ENCODE measurements around the gene CLINT1. TPM values are rescaled to one million over a fixed set of nuclear protein-coding genes. Genes with fewer than 3 reads are reported as not detected.
A peak's percentile ranks its signal among the peaks of the same experiment; 100 is the strongest.

CLINT1 gene
- total and polyA plus RNA-seq, 2 of the 13 experiments (the other 11 are each of a cell fraction or from before 2014, with no cell fraction given), result 64.0 to 104 TPM

DNA sequence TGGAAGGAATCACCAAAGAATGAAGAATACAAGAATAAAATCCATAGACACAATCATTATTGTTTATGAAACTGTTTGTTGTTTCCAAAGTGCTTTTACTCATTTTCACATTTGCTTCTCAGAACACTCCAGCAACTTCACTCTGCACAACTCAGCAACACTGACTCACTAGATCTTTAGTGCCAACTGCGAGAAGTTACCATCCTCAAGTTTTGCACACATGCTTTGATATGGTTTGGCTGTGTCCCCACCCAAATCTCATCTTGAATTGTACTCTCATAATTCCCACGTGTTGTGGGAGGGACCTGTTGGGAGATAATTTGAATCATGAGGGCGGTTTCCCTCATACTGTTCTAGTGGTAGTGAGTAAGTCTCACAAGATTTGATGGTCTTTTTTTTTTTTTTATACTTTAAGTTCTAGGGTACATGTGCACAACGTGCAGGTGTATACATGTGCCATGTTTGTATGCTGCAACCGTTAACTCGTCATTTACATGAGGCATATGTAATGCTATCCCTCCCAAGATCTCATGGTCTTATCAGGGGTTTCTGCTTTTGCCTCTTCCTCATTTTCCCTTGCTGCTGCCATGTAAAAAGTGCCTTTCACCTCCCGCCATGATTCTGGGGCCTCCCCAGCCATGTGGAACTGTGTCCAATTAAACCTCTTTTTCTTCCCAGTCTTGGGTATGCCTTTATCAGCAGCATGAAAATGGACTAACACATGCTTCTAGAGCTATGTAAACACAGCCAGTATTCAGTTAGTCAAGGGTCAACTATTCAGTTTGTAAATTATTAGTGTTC, 36.9 kb downstream of the CLINT1 start (continued):
- TF ChIP-seq, protein P1, sequence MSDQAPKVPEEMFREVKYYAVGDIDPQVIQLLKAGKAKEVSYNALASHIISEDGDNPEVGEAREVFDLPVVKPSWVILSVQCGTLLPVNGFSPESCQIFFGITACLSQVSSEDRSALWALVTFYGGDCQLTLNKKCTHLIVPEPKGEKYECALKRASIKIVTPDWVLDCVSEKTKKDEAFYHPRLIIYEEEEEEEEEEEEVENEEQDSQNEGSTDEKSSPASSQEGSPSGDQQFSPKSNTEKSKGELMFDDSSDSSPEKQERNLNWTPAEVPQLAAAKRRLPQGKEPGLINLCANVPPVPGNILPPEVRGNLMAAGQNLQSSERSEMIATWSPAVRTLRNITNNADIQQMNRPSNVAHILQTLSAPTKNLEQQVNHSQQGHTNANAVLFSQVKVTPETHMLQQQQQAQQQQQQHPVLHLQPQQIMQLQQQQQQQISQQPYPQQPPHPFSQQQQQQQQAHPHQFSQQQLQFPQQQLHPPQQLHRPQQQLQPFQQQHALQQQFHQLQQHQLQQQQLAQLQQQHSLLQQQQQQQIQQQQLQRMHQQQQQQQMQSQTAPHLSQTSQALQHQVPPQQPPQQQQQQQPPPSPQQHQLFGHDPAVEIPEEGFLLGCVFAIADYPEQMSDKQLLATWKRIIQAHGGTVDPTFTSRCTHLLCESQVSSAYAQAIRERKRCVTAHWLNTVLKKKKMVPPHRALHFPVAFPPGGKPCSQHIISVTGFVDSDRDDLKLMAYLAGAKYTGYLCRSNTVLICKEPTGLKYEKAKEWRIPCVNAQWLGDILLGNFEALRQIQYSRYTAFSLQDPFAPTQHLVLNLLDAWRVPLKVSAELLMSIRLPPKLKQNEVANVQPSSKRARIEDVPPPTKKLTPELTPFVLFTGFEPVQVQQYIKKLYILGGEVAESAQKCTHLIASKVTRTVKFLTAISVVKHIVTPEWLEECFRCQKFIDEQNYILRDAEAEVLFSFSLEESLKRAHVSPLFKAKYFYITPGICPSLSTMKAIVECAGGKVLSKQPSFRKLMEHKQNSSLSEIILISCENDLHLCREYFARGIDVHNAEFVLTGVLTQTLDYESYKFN (CRISPR knock-in tag; conservative IDR thresholded peaks at IDR 0.05), result 0 out of 2 replicates have a peak, but pooled peaks have one; percentile 10
- TF ChIP-seq ZNF235 (CRISPR knock-in tag; IDR thresholded peaks at IDR 0.05; ENCODE audit: borderline replicate concordance), result no peak
- TF ChIP-seq YY1 (IDR thresholded peaks at IDR 0.05; ENCODE audit: insufficient read depth, insufficient replicate concordance, low read depth, low read length), result no peak
- no peak for TF ChIP-seq HNRNPH1 (optimal IDR thresholded peaks at IDR 0.05; ENCODE audit: low read depth, low read length)
- TF ChIP-seq ETV6 (CRISPR knock-in tag; conservative IDR thresholded peaks at IDR 0.05), result no peak
- no peak for TF ChIP-seq ZNF335 (CRISPR knock-in tag; IDR thresholded peaks at IDR 0.05)
- no peak for TF ChIP-seq ZNF878 (CRISPR knock-in tag; IDR thresholded peaks at IDR 0.05)
- TF ChIP-seq SALL1 (CRISPR knock-in tag; IDR thresholded peaks at IDR 0.05), result 0 out of 2 replicates have a peak, but pooled peaks have one; percentile 15
- TF ChIP-seq, protein P2, sequence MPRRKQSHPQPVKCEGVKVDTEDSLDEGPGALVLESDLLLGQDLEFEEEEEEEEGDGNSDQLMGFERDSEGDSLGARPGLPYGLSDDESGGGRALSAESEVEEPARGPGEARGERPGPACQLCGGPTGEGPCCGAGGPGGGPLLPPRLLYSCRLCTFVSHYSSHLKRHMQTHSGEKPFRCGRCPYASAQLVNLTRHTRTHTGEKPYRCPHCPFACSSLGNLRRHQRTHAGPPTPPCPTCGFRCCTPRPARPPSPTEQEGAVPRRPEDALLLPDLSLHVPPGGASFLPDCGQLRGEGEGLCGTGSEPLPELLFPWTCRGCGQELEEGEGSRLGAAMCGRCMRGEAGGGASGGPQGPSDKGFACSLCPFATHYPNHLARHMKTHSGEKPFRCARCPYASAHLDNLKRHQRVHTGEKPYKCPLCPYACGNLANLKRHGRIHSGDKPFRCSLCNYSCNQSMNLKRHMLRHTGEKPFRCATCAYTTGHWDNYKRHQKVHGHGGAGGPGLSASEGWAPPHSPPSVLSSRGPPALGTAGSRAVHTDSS (CRISPR knock-in tag; conservative IDR thresholded peaks at IDR 0.05), result no peak
- TF ChIP-seq IRF1 (CRISPR knock-in tag; IDR thresholded peaks at IDR 0.05; ENCODE audit: low read depth), result no peak
- TF ChIP-seq STAT5B (CRISPR knock-in tag; IDR thresholded peaks at IDR 0.05), result no peak
- TF ChIP-seq ZNF17 (CRISPR knock-in tag; IDR thresholded peaks at IDR 0.05), result no peak
- TF ChIP-seq HNRNPL (IDR thresholded peaks at IDR 0.05; ENCODE audit: low read depth, low read length), result no peak
- no peak for TF ChIP-seq ZNF564 (CRISPR knock-in tag; IDR thresholded peaks at IDR 0.05)
- no peak for TF ChIP-seq MAF1 (CRISPR knock-in tag; IDR thresholded peaks at IDR 0.05; ENCODE audit: borderline replicate concordance)
- TF ChIP-seq ZNF33B (CRISPR knock-in tag; IDR thresholded peaks at IDR 0.05), result no peak
- TF ChIP-seq, protein P3, sequence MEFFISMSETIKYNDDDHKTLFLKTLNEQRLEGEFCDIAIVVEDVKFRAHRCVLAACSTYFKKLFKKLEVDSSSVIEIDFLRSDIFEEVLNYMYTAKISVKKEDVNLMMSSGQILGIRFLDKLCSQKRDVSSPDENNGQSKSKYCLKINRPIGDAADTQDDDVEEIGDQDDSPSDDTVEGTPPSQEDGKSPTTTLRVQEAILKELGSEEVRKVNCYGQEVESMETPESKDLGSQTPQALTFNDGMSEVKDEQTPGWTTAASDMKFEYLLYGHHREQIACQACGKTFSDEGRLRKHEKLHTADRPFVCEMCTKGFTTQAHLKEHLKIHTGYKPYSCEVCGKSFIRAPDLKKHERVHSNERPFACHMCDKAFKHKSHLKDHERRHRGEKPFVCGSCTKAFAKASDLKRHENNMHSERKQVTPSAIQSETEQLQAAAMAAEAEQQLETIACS (CRISPR knock-in tag; IDR thresholded peaks at IDR 0.05), result no peak
- no peak for TF ChIP-seq HNRNPLL (IDR thresholded peaks at IDR 0.05; ENCODE audit: low read depth, low read length, poor library complexity, severe bottlenecking)
- no peak for TF ChIP-seq RBM22 (optimal IDR thresholded peaks at IDR 0.05; ENCODE audit: low read length)
- no peak for TF ChIP-seq KDM6A (CRISPR knock-in tag; IDR thresholded peaks at IDR 0.05; ENCODE audit: low read depth)
- no peak for TF ChIP-seq BHLHE40 (IDR thresholded peaks at IDR 0.05; ENCODE audit: low read length)
- TF ChIP-seq SMAD9 (CRISPR knock-in tag; IDR thresholded peaks at IDR 0.05), result no peak
- no peak for TF ChIP-seq KLF6 (CRISPR knock-in tag; IDR thresholded peaks at IDR 0.05)
- peak; percentile 77; the same call in 1 of the 2 replicates for TF ChIP-seq ZNF317 (CRISPR knock-in tag; IDR thresholded peaks at IDR 0.05)

All from HepG2 (cell line).